Thoracic aorta (tissue), 2 donors: Measurements from ENCODE around the gene RPRD1B. TPM values are rescaled to one million over a fixed set of nuclear protein-coding genes. Genes with fewer than 3 reads are reported as not detected.

Experiments used
- ATAC-seq: fragments of 150-250 bp; one replicate; pipeline ENCODE4 v1.8.0; 2017; ENCODE audit warnings: low read depth; ENCODE audit not compliant: insufficient number of reproducible peaks, low FRiP score
- DNase-seq: peaks from one replicate; pipeline ENCODE4 v3.0.0-alpha.2; 2020; ENCODE audit warnings: low spot score
- H3K27ac ChIP-seq, 2 donors: fragments of 200-600 bp; sonication (generic); 1 replicate in 1 of 2; 2 replicates in 1 of 2; pipeline ENCODE4 v1.5.1; 2016; ENCODE audit warnings: mild to moderate bottlenecking in 2 of 2, moderate library complexity in 2 of 2
- H3K27me3 ChIP-seq: fragments of 200-600 bp; sonication (generic); replicated peaks from 2 replicates; pipeline ENCODE4 v1.6.0; 2016; ENCODE audit warnings: mild to moderate bottlenecking; ENCODE audit not compliant: insufficient read depth
- H3K36me3 ChIP-seq: fragments of 200-600 bp; sonication (generic); one replicate; pipeline ENCODE4 v1.5.1; 2016
- H3K4me1 ChIP-seq, 2 donors: fragments of 200-600 bp; sonication (generic); 1 replicate in 1 of 2; 2 replicates in 1 of 2; pipeline versions ENCODE4 v1.5.1 to v1.6.0; 2016; ENCODE audit warnings: low read depth in 2 of 2, mild to moderate bottlenecking in 1 of 2; ENCODE audit not compliant: control insufficient read depth in 1 of 2
- H3K4me3 ChIP-seq: fragments of 200-600 bp; sonication (generic); 2 replicates; pipeline ENCODE4 v1.5.1; 2016; ENCODE audit warnings: mild to moderate bottlenecking
- H3K9me3 ChIP-seq: fragments of 200-600 bp; sonication (generic); 2 replicates; pipeline ENCODE4 v1.5.1; 2016
- total RNA-seq, 2 donors: library from RNA; depleted of rRNA; stranded (reverse); fragments of >200 nt; gene quantifications; one replicate each; pipeline versions ENCODE4 v1.1.0 to v1.2.3, GENCODE V29; 2016
- TF ChIP-seq, protein P1 (sequence below): fragments of 200-600 bp; sonication (generic); IDR thresholded peaks from one replicate; pipeline ENCODE4 v1.5.1; 2019; ENCODE audit warnings: antibody characterized with exemption

The RPRD1B gene
- total RNA-seq, 2 donors from 2014 or later: 22.3 to 77.7 TPM

DNA sequence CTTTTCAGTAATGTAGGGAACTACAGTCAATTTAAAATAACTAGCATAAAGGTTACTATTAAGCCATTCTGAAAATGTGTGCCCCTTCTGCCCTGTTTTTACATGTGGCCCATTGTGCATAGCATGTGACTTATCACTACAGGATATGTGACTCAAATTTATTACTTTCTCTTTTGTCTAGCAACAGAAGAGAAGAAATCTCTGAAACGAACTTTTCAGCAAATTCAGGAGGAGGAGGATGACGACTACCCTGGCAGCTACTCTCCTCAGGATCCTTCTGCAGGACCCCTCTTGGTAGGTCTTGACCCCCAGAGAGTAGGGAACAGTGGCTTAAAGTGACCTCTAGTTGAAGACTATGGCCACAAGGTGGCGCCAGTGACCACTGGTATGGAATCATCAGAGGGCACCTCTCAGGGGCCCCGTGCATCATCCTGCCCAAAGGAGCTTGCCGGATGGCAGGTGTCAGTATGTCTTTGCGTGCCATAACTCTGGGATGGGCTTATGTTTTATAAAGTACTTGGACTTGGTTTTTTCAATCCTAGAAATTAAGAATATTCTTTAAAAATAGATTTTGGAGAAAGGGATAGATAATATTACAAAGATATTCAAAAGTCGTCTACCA, 23.9 kb downstream of the RPRD1B start:
- Histone ChIP-seq H3K36me3 (peaks cover 31% of the 10 kb centered on the region), H3K9me3 (no peaks in the 10 kb centered on the region), H3K27me3 (no peaks in the 10 kb centered on the region), H3K27ac (no peak overlapping the region), H3K4me3 (no peak overlapping the region), H3K4me1 (no peaks in the 10 kb centered on the region)
- DNase-seq: peak; percentile 70
- TF ChIP-seq, protein P1, sequence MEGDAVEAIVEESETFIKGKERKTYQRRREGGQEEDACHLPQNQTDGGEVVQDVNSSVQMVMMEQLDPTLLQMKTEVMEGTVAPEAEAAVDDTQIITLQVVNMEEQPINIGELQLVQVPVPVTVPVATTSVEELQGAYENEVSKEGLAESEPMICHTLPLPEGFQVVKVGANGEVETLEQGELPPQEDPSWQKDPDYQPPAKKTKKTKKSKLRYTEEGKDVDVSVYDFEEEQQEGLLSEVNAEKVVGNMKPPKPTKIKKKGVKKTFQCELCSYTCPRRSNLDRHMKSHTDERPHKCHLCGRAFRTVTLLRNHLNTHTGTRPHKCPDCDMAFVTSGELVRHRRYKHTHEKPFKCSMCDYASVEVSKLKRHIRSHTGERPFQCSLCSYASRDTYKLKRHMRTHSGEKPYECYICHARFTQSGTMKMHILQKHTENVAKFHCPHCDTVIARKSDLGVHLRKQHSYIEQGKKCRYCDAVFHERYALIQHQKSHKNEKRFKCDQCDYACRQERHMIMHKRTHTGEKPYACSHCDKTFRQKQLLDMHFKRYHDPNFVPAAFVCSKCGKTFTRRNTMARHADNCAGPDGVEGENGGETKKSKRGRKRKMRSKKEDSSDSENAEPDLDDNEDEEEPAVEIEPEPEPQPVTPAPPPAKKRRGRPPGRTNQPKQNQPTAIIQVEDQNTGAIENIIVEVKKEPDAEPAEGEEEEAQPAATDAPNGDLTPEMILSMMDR: peak; percentile 88
- ATAC-seq: no peak

DNA sequence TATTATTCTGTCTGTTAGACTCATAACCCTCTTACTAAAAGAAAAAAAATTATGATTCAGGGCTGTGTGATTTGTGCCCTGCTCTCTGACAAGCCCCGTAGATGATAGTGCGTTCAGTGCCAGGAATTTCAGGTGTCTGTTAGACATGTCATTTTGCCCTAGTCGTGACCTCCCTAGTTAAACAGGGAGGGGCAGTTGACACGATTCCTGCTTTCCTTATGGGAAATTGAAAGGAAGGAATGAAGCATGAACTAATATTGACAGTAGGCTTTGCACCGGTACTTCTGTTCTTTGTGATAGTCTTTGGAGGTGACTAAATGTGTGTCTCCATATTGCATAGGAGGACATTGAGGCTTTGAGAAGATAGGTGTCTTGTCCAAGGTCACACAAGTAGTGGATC, 26.3 kb downstream of the RPRD1B start:
- no peak for DNase-seq
- TF ChIP-seq, protein P1: no peak
- no peaks in the 10 kb centered on the region for H3K9me3 ChIP-seq
- H3K27me3 ChIP-seq: no peaks in the 10 kb centered on the region
- H3K4me3 ChIP-seq: no peak overlapping the region
- no peak overlapping the region for H3K27ac ChIP-seq
- ATAC-seq: no peak
- no peaks in the 10 kb centered on the region for H3K4me1 ChIP-seq
- H3K36me3 ChIP-seq: peaks cover 36% of the 10 kb centered on the region

DNA sequence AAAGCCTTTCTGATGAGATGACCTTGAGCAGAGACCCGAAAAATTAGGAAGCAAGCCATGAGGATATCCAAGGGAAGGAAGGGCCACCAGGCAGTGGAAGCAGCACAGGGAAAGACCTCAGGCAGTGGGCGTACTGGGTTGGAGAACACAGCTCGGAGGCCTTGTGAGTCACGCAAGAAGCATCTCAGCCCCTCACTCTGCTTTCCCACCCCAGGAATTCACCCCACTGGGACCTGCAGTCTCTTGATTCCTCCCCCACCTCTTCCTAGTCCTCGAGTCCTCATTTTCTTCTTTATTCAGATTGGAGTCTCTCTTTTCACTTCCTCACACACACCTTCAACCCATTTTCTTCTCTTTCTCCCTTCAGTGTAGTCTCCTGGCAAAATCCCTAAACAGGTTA, 27.0 kb downstream of the RPRD1B start:
- TF ChIP-seq, protein P1: no peak
- Histone ChIP-seq H3K9me3 (no peaks in the 10 kb centered on the region), H3K27ac (no peak overlapping the region), H3K4me3 (no peak overlapping the region), H3K36me3 (peaks cover 36% of the 10 kb centered on the region), H3K4me1 (peaks cover 0 to 2% of the 10 kb centered on the region in 2 donors), H3K27me3 (no peaks in the 10 kb centered on the region)
- ATAC-seq (no peak), DNase-seq (no peak)

DNA sequence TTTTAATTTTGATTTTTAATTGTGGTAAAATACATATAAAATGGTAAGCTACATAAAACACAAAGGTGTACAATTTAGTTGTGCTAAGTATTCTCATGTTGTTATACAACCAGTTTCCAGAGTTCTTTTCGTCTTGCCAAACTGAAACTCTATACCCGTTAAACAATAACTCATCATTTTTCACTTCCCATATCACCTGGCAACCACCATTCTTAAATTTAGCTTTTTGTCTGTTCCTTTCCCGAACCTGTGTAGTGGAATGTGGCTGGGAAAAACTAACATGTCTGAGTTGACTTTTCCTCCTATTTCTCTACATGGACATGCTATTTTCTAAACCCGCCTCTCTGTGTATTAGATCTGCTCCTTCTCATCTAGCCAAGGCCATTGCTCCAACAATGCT, 27.6 kb downstream of the RPRD1B start:
- H3K27ac ChIP-seq: no peak overlapping the region
- no peaks in the 10 kb centered on the region for H3K27me3 ChIP-seq
- H3K4me3 ChIP-seq: no peak overlapping the region
- no peaks in the 10 kb centered on the region for H3K9me3 ChIP-seq
- H3K36me3 ChIP-seq: peaks cover 36% of the 10 kb centered on the region
- TF ChIP-seq, protein P1: no peak
- ATAC-seq: no peak
- DNase-seq: no peak
- H3K4me1 ChIP-seq: peaks cover 0 to 8% of the 10 kb centered on the region in 2 donors

DNA sequence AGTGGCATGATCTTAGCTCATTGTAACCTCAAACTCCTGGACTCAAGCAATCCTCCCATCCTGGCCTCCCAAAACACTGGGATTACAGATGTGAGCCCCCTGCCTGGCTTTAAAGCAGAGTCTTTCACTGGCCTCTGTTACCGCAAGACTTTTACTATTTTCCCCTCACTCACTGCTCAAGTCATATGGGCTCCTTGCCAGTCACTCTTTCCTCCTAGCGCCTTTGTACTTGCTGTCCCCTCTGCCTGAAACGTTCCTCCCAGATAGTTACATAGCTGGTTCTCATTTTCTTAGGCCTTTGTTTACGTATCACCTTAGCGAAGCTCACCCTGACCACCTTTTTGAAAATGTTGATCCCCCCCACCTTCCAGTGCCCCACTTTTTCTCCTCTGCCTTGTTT, 29.3 kb downstream of the RPRD1B start:
- Histone ChIP-seq H3K36me3 (peaks cover 43% of the 10 kb centered on the region), H3K27me3 (no peaks in the 10 kb centered on the region), H3K27ac (no peak overlapping the region), H3K9me3 (no peaks in the 10 kb centered on the region), H3K4me3 (no peak overlapping the region), H3K4me1 (peaks cover 0 to 15% of the 10 kb centered on the region in 2 donors)
- TF ChIP-seq, protein P1: no peak
- ATAC-seq (no peak), DNase-seq (no peak)
